B cell (primary cell): Measurements from ENCODE around the gene RNF215. TPM values are rescaled to one million over a fixed set of nuclear protein-coding genes. Genes with fewer than 3 reads are reported as not detected.

Experiments used
- ATAC-seq: fragments of 200-7000 bp; cut with Tn5 transposase; one replicate; pipeline ENCODE4 v1.10.0; 2021; ENCODE audit warnings: low read depth, mild to moderate bottlenecking, moderate number of reproducible peaks, moderate library complexity
- CTCF ChIA-PET: fragments of 350-600 bp; sonication (Branson Sonifier 250); formaldehyde crosslinking; loops from one replicate; lab custom pipeline; 2021; ENCODE audit warnings: antibody characterized with exemption, inconsistent platforms; lab: Charles Lee
- POLR2A ChIA-PET: fragments of 350-600 bp; sonication (Branson Sonifier 250); formaldehyde crosslinking; loops from one replicate; lab custom pipeline; 2021; ENCODE audit warnings: antibody characterized with exemption; lab: Charles Lee
- DNase-seq: peaks from one replicate; pipeline ENCODE4 v3.0.0; 2013
- H2AFZ ChIP-seq: 2 replicates; pipeline ENCODE4 v1.6.1; 2012; ENCODE audit warnings: mild to moderate bottlenecking, low read depth, low read length; ENCODE audit not compliant: insufficient read depth, poor library complexity, severe bottlenecking
- H3K27ac ChIP-seq, 2 donors: 1 replicate in 1 of 2; 2 replicates in 1 of 2; pipeline ENCODE4 v1.5.1; 2012 to 2013; ENCODE audit warnings: low read length in 2 of 2, mild to moderate bottlenecking in 2 of 2, moderate library complexity in 1 of 2
- H3K27me3 ChIP-seq, 4 experiments: fragments of 200-600 bp in 1 of 4; sonication (generic) in 1 of 4; replicated peaks in 1 of 4; 1 replicate in 2 of 4; 2 replicates in 2 of 4; pipeline versions ENCODE4 v1.6.1 to v1.7.0; 2013 to 2016; ENCODE audit warnings: low read length in 3 of 4, mild to moderate bottlenecking in 2 of 4, mixed read lengths in 1 of 4, moderate library complexity in 1 of 4; ENCODE audit not compliant: insufficient read depth in 4 of 4, control insufficient read depth in 3 of 4; ENCODE audit errors: control extremely low read depth in 1 of 4
- H3K36me3 ChIP-seq, 2 experiments: replicated peaks in 1 of 2; 1 replicate in 1 of 2; 2 replicates in 1 of 2; pipeline versions ENCODE4 v1.6.1 to v1.7.1; 2013; ENCODE audit warnings: low read length in 1 of 2; ENCODE audit not compliant: insufficient read depth in 2 of 2, control insufficient read depth in 1 of 2; ENCODE audit errors: control extremely low read depth in 1 of 2, extremely low read depth in 1 of 2
- H3K4me1 ChIP-seq, 2 donors: fragments of 200-600 bp in 1 of 2; sonication (generic) in 1 of 2; 1 replicate in 1 of 2; 2 replicates in 1 of 2; pipeline versions ENCODE4 v1.5.1 to v1.6.1; 2013 to 2017; ENCODE audit warnings: low read length in 2 of 2; ENCODE audit not compliant: control insufficient read depth in 2 of 2, insufficient read depth in 2 of 2
- H3K4me2 ChIP-seq: replicated peaks from 2 replicates; pipeline ENCODE3; 2012; ENCODE audit warnings: mild to moderate bottlenecking, low read depth, low read length; ENCODE audit not compliant: poor library complexity, severe bottlenecking
- H3K4me3 ChIP-seq, 5 experiments: fragments of 200-600 bp in 1 of 5; sonication (generic) in 1 of 5; 1 replicate in 3 of 5; 2 replicates in 2 of 5; pipeline versions ENCODE4 v1.5.1 to v1.7.0; 2011 to 2016; ENCODE audit warnings: low read length in 4 of 5, mild to moderate bottlenecking in 4 of 5, low read depth in 2 of 5, control low read depth in 1 of 5, moderate library complexity in 1 of 5; ENCODE audit not compliant: insufficient read depth in 1 of 5; ENCODE audit errors: control extremely low read depth in 1 of 5, extremely low read depth in 1 of 5
- H3K79me2 ChIP-seq: fragments of 200-600 bp; sonication (generic); one replicate; pipeline ENCODE4 v1.6.0; 2016; ENCODE audit warnings: low read length; ENCODE audit not compliant: control insufficient read depth, insufficient read depth
- H3K9ac ChIP-seq: fragments of 200-600 bp; sonication (generic); 2 replicates; pipeline ENCODE4 v1.6.1; 2017; ENCODE audit warnings: mild to moderate bottlenecking, low read length, moderate library complexity
- H3K9me3 ChIP-seq, 3 donors: one replicate each; pipeline versions ENCODE4 v1.6.1 to v1.7.1; 2013; ENCODE audit warnings: low read length in 2 of 3; ENCODE audit not compliant: control insufficient read depth in 2 of 3, insufficient read depth in 1 of 3; ENCODE audit errors: control extremely low read depth in 1 of 3
- H4K20me1 ChIP-seq: 2 replicates; pipeline ENCODE4 v1.6.0; 2012; ENCODE audit warnings: mild to moderate bottlenecking, low read length; ENCODE audit not compliant: insufficient read depth, control insufficient read depth, poor library complexity, severe bottlenecking
- H3K27ac Mint-ChIP-seq: one replicate; pipeline ENCODE4 v1.8.0; 2021; ENCODE audit warnings: mixed read lengths
- H3K27me3 Mint-ChIP-seq: one replicate; pipeline ENCODE4 v1.8.0; 2021; ENCODE audit warnings: mixed read lengths
- H3K4me1 Mint-ChIP-seq: one replicate; pipeline ENCODE4 v1.8.0; 2021; ENCODE audit warnings: mixed read lengths
- H3K4me3 Mint-ChIP-seq: one replicate; pipeline ENCODE4 v1.8.0; 2021; ENCODE audit warnings: mixed read lengths
- H3K9me3 Mint-ChIP-seq: one replicate; pipeline ENCODE4 v1.8.0; 2022; ENCODE audit warnings: mixed read lengths; ENCODE audit not compliant: insufficient read depth
- EZH2 ChIP-seq: IDR thresholded peaks from 2 replicates; pipeline ENCODE4 v1.6.1; 2012; ENCODE audit warnings: borderline replicate concordance, low read depth, mild to moderate bottlenecking, moderate library complexity, low read length; ENCODE audit not compliant: insufficient read depth, poor library complexity, severe bottlenecking
- WGBS: methylation state at CpG from one replicate; pipeline ENCODE4 v1.1.5; 2013; ENCODE audit warnings: missing lambda C conversion rate; ENCODE audit not compliant: insufficient coverage; 5-methylcytosine and 5-hydroxymethylcytosine counted together
- intact Hi-C: fragments of 100-400 bp; cut with micrococcal nuclease; formaldehyde crosslinking; loops from one replicate; pipeline ENCODE4 v1.10.0; 2022
- polyA plus RNA-seq: library from polyadenylated mRNA; depleted of rRNA; stranded (reverse); fragments of >200 nt; gene quantifications from 2 replicates; pipeline ENCODE4 v1.2.3, GENCODE V29; 2012
- total RNA-seq, 2 donors: library from RNA; stranded (reverse); fragments of 120-200 nt in 1 of 2; gene quantifications; 1 replicate in 1 of 2; 2 replicates in 1 of 2; pipeline versions ENCODE4 v1.2.3 to v1.2.4, GENCODE V29; 2013 to 2022
- TF ChIP-seq, protein P1 (sequence below): fragments of 200-600 bp; IDR thresholded peaks from one replicate; pipeline ENCODE4 v1.8.0; 2022; ENCODE audit warnings: antibody characterized with exemption, mild to moderate bottlenecking

RNF215 gene
- total and polyA plus RNA-seq, 2 donors (not counting 1 experiment from before 2014, with no cell fraction given) = 8.8 to 18.6 TPM

DNA sequence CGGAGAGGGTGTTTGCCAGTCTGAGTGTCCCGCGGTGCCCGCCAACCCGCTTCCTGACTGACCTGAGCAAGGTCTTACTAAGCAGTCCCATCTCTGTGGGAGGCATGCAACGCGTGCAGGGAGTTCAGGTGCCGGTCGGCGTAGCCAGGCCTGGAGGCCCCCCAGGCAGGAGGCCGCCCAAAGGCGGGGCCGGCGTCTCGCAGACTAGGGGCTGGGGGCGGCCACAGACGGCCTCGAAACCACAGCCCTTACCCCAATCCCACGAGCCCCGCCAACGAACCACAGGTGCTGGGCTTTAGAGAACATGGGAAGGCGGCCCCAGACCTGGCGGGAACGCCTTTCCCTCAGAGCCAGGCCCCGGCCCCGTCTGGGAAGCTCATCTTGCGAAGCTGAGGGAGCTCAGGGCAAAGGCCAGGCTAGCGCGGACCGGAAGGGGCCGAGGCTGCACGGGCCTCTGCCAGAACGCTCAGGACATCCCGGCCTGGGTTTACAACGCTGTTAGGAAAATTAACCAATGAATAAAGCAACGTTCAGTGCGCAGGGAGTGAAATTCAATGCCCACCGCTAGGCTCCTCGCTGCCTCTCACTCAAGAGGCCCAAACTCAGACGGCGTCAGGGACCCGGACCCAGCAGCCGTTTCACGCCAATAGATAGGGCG, 36.2 kb upstream of the RNF215 start:
- CTCF ChIA-PET = interaction anchor here (0.9 to 7.0 kb wide), 14 partner anchors 9 to 211 kb away, joined by 3 to 94 read pairs (median 4); partner anchors contain the start of genes CASTOR1, CCDC157, RNF215 and SF3A1
- Histone ChIP-seq H3K9ac (peak overlapping the region; percentile 91), H4K20me1 (no peaks in the 10 kb centered on the region), H3K27me3 (no peaks in the 10 kb centered on the region), H3K27ac (peak overlapping the region; percentile 78 to 89), H3K4me1 (peaks cover 22 to 40% of the 10 kb centered on the region in 2 donors), H3K9me3 (peaks cover 0 to 8% (median 0%) of the 10 kb centered on the region in 3 donors), H3K4me2 (peak overlapping the region; percentile 91), H3K4me3 (peak overlapping the region; percentile 34 to 84 (median 76)), H2AFZ (peak overlapping the region; percentile 96), H3K36me3 (peaks cover 0 to 7% of the 10 kb centered on the region in 2 experiments), H3K79me2 (peaks cover 11% of the 10 kb centered on the region)
- Mint-ChIP-seq H3K4me3 (peak overlapping the region; percentile 99), H3K27ac (peak overlapping the region; percentile 100), H3K9me3 (no peaks in the 10 kb centered on the region), H3K4me1 (peaks cover 48% of the 10 kb centered on the region), H3K27me3 (no peaks in the 10 kb centered on the region)
- DNase-seq (no peak), ATAC-seq (peak; percentile 14)
- 1% methylated on average over 38 of the region's 45 CpGs for WGBS
- POLR2A ChIA-PET = interaction anchor here (0.7 to 2.4 kb wide), 8 partner anchors 9 to 134 kb away, joined by 3 to 16 read pairs (median 5); partner anchors contain the start of genes CASTOR1, CCDC157 and SF3A1
- TF ChIP-seq EZH2 = no peak
- TF ChIP-seq, protein P1, sequence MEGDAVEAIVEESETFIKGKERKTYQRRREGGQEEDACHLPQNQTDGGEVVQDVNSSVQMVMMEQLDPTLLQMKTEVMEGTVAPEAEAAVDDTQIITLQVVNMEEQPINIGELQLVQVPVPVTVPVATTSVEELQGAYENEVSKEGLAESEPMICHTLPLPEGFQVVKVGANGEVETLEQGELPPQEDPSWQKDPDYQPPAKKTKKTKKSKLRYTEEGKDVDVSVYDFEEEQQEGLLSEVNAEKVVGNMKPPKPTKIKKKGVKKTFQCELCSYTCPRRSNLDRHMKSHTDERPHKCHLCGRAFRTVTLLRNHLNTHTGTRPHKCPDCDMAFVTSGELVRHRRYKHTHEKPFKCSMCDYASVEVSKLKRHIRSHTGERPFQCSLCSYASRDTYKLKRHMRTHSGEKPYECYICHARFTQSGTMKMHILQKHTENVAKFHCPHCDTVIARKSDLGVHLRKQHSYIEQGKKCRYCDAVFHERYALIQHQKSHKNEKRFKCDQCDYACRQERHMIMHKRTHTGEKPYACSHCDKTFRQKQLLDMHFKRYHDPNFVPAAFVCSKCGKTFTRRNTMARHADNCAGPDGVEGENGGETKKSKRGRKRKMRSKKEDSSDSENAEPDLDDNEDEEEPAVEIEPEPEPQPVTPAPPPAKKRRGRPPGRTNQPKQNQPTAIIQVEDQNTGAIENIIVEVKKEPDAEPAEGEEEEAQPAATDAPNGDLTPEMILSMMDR = no peak
- intact Hi-C loops = loop anchor here (1.0 to 10.0 kb wide), 5 partner anchors 32 to 1539 kb away; partner anchors contain the start of genes PIK3IP1, UQCR10, ZMAT5 and ZNRF3
